A172 (cell line): ENCODE measurements around the gene RNLS. TPM values are rescaled to one million over a fixed set of nuclear protein-coding genes. Genes with fewer than 3 reads are reported as not detected.

Source experiments
- DNase-seq: peaks from one replicate; pipeline ENCODE4 v3.0.0-alpha.2; 2015; ENCODE audit warnings: low spot score
- total RNA-seq: library from RNA; depleted of rRNA; stranded (reverse); fragments of >200 nt; shearing (Covaris generic); gene quantifications from 2 replicates; pipeline ENCODE4 v1.2.3, GENCODE V29; 2014; rRNA removed

RNLS gene
- total RNA-seq, 1 experiment from 2014 or later: 25.1 TPM

- DNase-seq: no peak
These were observed 350.1 kb downstream of the RNLS start for GRCh38 chr10:88232983-88233543.

DNA sequence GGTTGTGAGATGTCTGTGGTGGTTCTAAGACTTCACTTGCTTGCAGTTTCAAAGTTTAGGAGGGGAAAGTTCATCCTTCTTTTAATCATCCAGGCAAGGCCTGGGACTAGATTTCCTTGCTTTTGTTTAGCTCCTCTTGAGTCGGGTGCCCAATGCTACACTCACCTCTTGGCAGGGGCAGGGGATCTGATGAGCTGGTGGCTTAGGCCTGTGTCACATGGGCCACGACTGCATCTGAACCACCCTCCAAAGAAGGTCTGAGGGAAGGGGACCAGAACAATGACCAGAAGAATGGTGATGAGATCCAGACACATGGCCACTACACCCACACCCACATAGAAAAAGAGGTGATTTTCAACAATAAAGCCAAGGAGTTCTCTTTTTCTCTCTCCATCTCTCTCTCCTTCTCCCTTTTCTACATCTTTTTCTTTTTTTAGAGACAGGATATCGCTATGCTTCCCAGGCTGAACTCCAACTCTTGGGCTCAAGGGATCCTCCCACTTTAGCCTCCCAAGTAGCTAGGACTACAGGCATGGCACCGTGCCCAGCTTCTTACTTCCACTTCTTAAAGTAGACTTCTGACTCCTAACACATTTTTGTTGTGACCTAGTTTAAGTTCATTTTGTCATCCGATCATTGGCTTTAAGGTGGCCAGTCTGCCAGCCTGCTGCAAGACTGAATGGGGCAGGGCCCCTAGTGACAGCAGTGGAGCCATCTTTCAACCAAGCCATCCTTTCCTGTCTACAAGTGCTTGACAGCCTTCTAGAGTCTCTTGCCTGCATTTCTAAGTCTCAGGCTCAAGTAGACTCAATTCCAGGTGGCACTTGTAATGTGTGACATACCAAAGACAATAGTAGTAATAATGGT lies 350.9 kb downstream of the RNLS start:
- DNase-seq: peak; percentile 25

DNA sequence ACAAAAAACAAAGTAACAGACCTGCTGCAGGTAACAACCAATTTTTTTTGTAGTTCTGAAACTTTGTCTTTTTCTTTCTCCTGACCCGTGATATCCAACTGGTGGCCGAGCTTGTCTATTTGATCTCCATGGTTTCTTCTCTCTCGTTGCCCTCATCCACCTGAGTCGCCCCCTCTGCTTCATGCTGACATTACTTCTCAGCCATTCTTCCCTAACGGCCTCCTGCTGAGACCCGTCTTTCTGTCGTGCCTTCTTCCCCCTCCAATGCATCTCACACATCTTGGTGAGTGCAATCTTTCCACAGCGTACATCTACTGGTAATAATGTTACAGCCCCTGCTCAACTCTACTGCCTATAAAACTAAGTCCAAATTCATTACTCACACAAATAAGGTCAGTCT lies 352.9 kb downstream of the RNLS start:
- no peak for DNase-seq

- no peak for DNase-seq
These were observed 355.0 kb downstream of the RNLS start for GRCh38 chr10:88228130-88228529.

DNA sequence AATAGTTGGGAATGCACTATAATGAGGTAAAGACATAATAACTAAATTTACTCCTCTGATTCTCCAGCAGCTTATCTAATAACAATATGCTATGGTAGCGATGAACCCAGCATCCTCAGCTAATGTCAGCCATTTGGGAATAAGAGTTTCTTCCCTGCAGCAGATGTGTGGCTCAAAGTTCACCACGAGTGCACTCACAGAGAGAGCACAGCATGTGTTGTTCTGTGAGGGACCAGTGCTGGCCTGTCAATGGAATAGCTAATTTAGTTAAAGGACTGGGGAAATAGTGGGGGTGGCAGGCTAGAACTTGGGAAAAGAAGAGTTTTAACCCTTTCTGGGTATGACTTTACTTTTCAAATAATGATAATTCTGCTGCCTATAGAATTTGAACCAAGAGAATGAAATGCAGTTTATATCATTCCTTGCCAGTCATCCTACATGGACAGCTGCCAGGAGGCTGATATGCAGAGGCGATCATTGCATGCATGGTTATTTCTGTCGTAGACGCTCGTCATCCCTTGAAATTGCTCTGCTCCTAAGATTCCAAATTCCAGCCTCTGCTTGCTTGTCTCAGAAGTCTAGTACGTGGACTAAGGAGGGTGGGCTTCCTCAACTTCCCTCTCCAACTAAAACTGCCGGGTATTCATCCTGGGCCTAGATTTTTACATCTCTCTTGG lies 355.6 kb downstream of the RNLS start:
- peak; percentile 32 for DNase-seq

- no peak for DNase-seq
These were observed 356.2 kb downstream of the RNLS start for GRCh38 chr10:88226891-88227290.

DNA sequence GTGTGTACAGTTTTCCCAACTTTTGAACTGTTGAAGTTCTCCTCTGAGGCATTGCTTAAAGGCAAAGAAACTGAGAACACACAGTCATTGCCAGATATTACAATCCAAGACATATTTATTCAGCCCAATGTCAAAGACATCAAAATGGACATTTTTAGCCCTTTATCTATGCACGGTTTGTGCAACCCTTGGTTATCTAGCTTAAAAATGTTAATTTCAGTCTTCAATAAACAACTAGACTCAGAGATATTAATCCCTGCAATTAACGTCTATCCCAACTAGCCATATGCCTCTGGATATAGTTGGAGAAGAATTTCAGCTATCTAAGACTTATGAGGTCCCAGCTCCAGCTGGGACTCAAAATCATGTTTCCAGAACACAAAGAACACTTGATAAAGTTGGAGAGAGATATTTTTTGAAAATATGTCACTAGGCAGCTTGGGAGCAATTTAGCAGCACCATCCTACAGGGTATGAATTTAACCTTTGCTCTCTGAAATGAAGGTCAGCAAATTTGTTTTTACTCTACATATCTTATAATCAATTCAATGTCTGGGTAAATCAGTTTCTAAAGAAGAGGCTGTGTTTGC lies 357.0 kb downstream of the RNLS start:
- no peak for DNase-seq

Other genes starting within 250 kb of the RNLS start
- 0.10 TPM in 1 of 2 replicates, not detected in the other for gene LIPJ, start 3.4 kb upstream of the RNLS start, total RNA-seq
- not detected in 2 replicates for gene LIPF, start 81.1 kb upstream of the RNLS start, total RNA-seq
- gene LIPK, start 122.9 kb upstream of the RNLS start, total RNA-seq: not detected in 2 replicates
- gene LIPN, start 176.7 kb upstream of the RNLS start, total RNA-seq: not detected in 2 replicates
- not detected in 2 replicates for gene LIPM, start 219.4 kb upstream of the RNLS start, total RNA-seq